Ishikawa (cell line): ENCODE data around the gene EPS8L2.
A peak's percentile ranks its signal among the peaks of the same experiment; 100 is the strongest.

Source experiments
- CEBPB ChIP-seq: IDR thresholded peaks from 2 replicates; pipeline ENCODE4 v1.6.1; 2012
- CREB1 ChIP-seq: IDR thresholded peaks from 2 replicates; pipeline ENCODE4 v1.6.1; 2012; ENCODE audit warnings: low read depth
- EGR1 ChIP-seq: IDR thresholded peaks from 2 replicates; pipeline ENCODE4 v1.6.1; 2012
- EP300 ChIP-seq: IDR thresholded peaks from 2 replicates; pipeline ENCODE4 v1.6.1; 2012; ENCODE audit warnings: borderline replicate concordance
- FOXM1 ChIP-seq: IDR thresholded peaks from 2 replicates; pipeline ENCODE4 v1.6.1; 2012; ENCODE audit warnings: low read depth, borderline replicate concordance
- MAX ChIP-seq: IDR thresholded peaks from 2 replicates; pipeline ENCODE4 v1.6.1; 2012
- NFIC ChIP-seq: IDR thresholded peaks from 2 replicates; pipeline ENCODE4 v1.6.1; 2012
- RAD21 ChIP-seq: IDR thresholded peaks from 2 replicates; pipeline ENCODE4 v1.6.1; 2012; ENCODE audit warnings: low read depth
- REST ChIP-seq: IDR thresholded peaks from 2 replicates; pipeline ENCODE4 v1.6.1; 2012; ENCODE audit warnings: low read depth, mild to moderate bottlenecking
- TAF1 ChIP-seq: IDR thresholded peaks from 2 replicates; pipeline ENCODE4 v1.6.1; 2012; ENCODE audit warnings: low read depth, mild to moderate bottlenecking
- TCF12 ChIP-seq: IDR thresholded peaks from 2 replicates; pipeline ENCODE4 v1.6.1; 2012; ENCODE audit warnings: low read depth
- TEAD4 ChIP-seq: IDR thresholded peaks from 2 replicates; pipeline ENCODE4 v1.6.1; 2012
- USF1 ChIP-seq: IDR thresholded peaks from 2 replicates; pipeline ENCODE4 v1.6.1; 2012
- YY1 ChIP-seq: IDR thresholded peaks from 2 replicates; pipeline ENCODE4 v1.6.1; 2012; ENCODE audit warnings: low read depth
- ZBTB7A ChIP-seq: IDR thresholded peaks from 2 replicates; pipeline ENCODE4 v1.6.1; 2012; ENCODE audit warnings: low read depth

Gene EPS8L2

GRCh38 chr11:705646-706438 lies at the start of gene EPS8L2:
EPS8L2 (plus strand) TSS chr11:706231; CDS start chr11:709408, 3,177 bp downstream.
- TF ChIP-seq NFIC (no peak), MAX (no peak), YY1 (0 out of 2 replicates have a peak, but pooled peaks have one; percentile 29), EGR1 (peak; percentile 90), CEBPB (no peak)

GRCh38 chr11:656426-656825 lies 49.6 kb upstream of the EPS8L2 start:
- TF ChIP-seq FOXM1 (no peak), RAD21 (no peak), TEAD4 (no peak), CEBPB (no peak)

- TF ChIP-seq EP300 (no peak), REST (no peak)
Observed at GRCh38 chr11:656866-657265, 49.2 kb upstream of the EPS8L2 start.

GRCh38 chr11:657691-658126 lies 48.3 kb upstream of the EPS8L2 start:
- TF ChIP-seq EP300 (no peak), CREB1 (no peak), YY1 (no peak), NFIC (no peak), MAX (no peak), EGR1 (no peak), RAD21 (no peak), TAF1 (no peak), CEBPB (no peak), ZBTB7A (no peak), TEAD4 (no peak), REST (no peak), USF1 (no peak), FOXM1 (no peak), TCF12 (no peak)

- TF ChIP-seq TAF1 (no peak), MAX (no peak), RAD21 (no peak), USF1 (no peak), YY1 (no peak), ZBTB7A (no peak), CEBPB (no peak), CREB1 (no peak), REST (no peak), EGR1 (no peak), NFIC (no peak), EP300 (no peak), FOXM1 (no peak), TCF12 (no peak)
Observed at GRCh38 chr11:659532-660085, 46.4 kb upstream of the EPS8L2 start.
